Activated CD8-positive, alpha-beta memory T cell treated with anti-CD3 and anti-CD28 coated beads for 4 hours (primary cell): Measurements from ENCODE around the gene C19orf25.
"Not testable (repeated sequence)": the region's sequence is repeated elsewhere in the genome, so short reads cannot be mapped to it uniquely, and the experiment has no call there.

Experiments
- DNase-seq, 2 donors: peaks; one replicate each; pipeline ENCODE4 v3.0.0-alpha.2; 2020; ENCODE audit warnings: low read depth in 2 of 2

Gene C19orf25

GRCh38 chr19:1481893-1482360 is 2.9 kb upstream of the C19orf25 start:
- no peak for DNase-seq

GRCh38 chr19:1481224-1481892 is 2.3 kb upstream of the C19orf25 start:
- DNase-seq: no peak

- not testable (repeated sequence) for DNase-seq
Observed at GRCh38 chr19:1477056-1477455, 2.0 kb downstream of the C19orf25 start.

GRCh38 chr19:1475751-1476437 is 3.1 kb downstream of the C19orf25 start:
- DNase-seq: no peak

GRCh38 chr19:1474765-1475351 is 4.2 kb downstream of the C19orf25 start:
- no peak for DNase-seq

- no peak for DNase-seq
Observed at GRCh38 chr19:1474011-1474764, 4.8 kb downstream of the C19orf25 start.

- no peak for DNase-seq
Observed at GRCh38 chr19:1473085-1473851, 5.7 kb downstream of the C19orf25 start.

- no peak for DNase-seq
Observed at GRCh38 chr19:1472231-1473084, 6.6 kb downstream of the C19orf25 start.

- no peak for DNase-seq
Observed at GRCh38 chr19:1471515-1472160, 7.4 kb downstream of the C19orf25 start.

- no peak for DNase-seq
Observed at GRCh38 chr19:1471010-1471514, 8.0 kb downstream of the C19orf25 start.

- peak; percentile 45 to 47 for DNase-seq
Observed at GRCh38 chr19:1470305-1471009, 8.6 kb downstream of the C19orf25 start.

GRCh38 chr19:1470055-1470304 is 9.0 kb downstream of the C19orf25 start:
- DNase-seq: no peak

- no peak for DNase-seq
Observed at GRCh38 chr19:1469255-1470054, 9.6 kb downstream of the C19orf25 start.

GRCh38 chr19:1468821-1469254 is 10.2 kb downstream of the C19orf25 start:
- DNase-seq: no peak

- DNase-seq: no peak
Observed at GRCh38 chr19:1468274-1468820, 10.7 kb downstream of the C19orf25 start.

GRCh38 chr19:1467490-1468273 is 11.3 kb downstream of the C19orf25 start:
- DNase-seq: no peak

GRCh38 chr19:1467215-1467489 is 11.9 kb downstream of the C19orf25 start:
- DNase-seq: no peak
